GM12801 (cell line): Measurements from ENCODE around the gene UBAP2.

ENCODE experiments used
- TF ChIP-seq, protein P1 (sequence below): IDR thresholded peaks from one replicate; pipeline ENCODE4 v1.5.1; 2011; ENCODE audit warnings: control low read depth; ENCODE audit not compliant: insufficient read length; ENCODE audit errors: extremely low read depth

Gene UBAP2

DNA sequence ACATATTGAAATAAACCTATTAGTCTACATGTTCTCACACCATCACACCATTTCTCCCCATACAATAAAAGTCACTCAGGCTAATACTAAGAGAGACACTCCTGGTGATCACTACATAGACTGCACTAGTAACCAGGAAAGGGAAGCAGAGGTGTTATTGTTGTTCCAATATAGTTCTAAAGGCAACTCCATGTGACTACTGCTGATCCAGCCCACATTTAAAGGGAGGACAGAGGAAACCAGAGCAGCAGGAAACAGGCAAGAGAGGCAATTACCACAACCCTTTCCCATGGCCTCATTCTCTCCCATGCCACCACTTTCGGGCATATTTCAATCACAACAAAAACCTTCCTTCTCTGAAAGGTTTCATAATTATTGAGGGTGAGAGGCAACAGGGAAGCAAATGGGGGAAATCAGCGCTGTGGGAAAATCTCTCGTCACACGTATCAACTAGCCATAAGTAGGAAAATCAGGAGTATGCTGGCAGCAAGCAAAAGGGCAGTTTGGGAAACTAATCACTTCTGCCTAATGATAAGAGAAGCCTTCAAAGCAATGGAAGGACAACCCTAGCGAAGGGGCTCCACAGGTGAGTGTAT, 1.8 kb downstream of the UBAP2 start:
- TF ChIP-seq, protein P1, sequence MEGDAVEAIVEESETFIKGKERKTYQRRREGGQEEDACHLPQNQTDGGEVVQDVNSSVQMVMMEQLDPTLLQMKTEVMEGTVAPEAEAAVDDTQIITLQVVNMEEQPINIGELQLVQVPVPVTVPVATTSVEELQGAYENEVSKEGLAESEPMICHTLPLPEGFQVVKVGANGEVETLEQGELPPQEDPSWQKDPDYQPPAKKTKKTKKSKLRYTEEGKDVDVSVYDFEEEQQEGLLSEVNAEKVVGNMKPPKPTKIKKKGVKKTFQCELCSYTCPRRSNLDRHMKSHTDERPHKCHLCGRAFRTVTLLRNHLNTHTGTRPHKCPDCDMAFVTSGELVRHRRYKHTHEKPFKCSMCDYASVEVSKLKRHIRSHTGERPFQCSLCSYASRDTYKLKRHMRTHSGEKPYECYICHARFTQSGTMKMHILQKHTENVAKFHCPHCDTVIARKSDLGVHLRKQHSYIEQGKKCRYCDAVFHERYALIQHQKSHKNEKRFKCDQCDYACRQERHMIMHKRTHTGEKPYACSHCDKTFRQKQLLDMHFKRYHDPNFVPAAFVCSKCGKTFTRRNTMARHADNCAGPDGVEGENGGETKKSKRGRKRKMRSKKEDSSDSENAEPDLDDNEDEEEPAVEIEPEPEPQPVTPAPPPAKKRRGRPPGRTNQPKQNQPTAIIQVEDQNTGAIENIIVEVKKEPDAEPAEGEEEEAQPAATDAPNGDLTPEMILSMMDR: no peak

GRCh38 chr9:34045903-34046302, 2.8 kb downstream of the UBAP2 start:
- TF ChIP-seq, protein P1: no peak

DNA sequence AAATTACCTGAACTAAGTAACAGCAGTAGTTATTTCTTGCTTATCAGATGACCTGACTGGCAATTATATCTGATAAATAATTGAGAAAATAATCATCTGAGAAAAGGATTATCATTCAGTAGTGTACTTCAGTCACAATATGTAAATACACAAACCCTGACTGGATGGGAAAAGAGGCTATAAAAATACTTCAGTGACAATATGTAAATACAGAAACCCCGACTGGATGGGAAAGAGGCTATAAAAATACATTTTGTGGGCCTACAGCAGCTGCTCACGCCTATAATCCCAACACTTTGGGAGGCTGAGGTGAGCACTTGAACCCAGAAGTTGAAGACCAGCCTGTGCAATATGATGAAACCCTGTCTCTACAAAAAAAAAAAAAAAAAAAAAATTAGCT, 11.1 kb downstream of the UBAP2 start:
- TF ChIP-seq, protein P1: no peak

GRCh38 chr9:34036625-34037024, 12.1 kb downstream of the UBAP2 start:
- TF ChIP-seq, protein P1: no peak

DNA sequence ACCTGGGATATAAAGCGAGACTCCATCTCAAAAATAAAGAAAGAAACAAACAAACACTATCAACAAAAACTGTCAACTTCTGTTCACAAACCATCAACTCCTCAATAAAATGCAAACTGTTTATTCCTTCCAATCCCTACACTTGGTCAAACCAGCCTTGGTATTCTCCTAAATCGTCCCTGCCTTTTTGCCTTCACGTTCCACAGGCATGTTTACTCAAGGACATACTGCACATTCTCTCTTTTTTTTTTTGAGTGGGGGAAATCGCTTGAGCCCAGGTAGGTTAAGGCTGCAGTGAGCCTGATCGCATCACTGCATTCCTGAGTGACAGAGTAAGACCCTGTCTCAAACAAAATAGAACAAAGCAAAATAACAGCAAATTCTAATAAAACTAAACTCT, 13.0 kb downstream of the UBAP2 start:
- TF ChIP-seq, protein P1: no peak

DNA sequence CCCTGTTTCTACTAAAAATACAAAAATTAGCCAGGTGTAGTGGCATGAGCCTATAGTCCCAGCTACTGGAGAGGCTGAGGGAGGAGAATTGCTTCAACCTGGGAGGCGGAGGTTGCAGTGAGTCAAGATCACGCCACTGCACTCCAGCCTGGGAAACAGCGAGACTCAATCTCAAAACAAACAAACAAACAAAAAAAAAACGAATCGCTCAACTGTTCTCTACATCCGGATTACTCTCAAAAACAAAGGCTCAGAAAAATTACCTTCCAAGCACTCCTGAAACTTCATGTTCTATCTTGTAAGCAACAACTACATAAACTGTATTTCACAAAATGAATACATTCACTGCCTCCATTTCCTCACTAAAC, 14.0 kb downstream of the UBAP2 start:
- TF ChIP-seq, protein P1: no peak

DNA sequence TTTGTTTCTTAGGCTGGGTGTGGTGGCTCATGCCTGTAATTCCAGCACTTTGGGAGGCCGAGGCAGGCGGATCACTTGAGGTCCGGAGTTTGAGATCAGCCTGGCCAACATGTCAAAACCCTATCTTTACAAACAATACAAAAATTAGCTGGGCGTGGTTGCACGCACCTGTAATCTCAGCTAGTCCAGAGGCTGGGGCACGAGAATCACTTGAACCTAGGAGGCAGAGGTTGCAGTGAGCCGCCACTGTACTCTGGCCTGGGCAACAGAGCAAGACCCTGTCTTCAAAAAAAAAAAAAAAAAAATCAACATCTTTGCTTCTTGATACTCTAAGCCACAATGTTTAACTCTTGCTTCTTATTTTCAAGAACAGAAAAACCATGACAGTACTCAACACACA, 16.1 kb downstream of the UBAP2 start:
- TF ChIP-seq, protein P1: no peak
